ENCODE data around the gene DISP3.

DNA sequence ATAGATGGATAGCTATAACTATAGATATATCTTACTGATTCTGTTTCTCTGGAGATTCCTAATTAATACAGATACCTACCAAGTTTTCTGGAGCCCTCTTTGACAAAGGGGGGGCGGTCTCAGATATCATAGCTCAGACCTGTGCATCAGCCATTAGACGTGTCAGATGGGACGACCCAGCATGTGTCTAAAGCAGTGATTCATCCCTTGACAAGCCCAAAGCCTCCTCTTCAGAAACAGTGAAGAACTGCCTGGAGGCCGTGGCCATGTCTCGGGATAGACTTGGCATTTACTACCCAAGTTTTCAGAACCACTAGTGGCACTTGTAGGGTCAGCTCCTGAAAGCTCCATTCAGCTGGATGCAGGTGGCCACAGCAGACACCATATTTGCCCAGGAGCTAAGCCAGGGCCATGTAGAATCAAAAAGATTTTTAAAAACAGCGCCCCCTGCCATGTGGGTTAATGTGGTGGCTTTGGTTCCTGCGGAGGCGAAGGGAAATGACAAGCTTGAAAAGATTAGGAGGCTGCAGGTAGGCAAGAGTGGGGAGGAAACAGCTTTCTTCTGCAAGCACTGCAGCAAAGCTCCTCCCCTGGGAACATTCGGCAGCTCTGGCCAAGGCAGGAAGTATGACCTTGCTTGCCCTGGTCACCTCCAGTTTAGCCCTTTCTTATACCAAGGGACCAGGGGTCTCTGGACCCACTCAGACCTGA, 93.1 kb downstream of the DISP3 start:
- TF ChIP-seq, protein P1, sequence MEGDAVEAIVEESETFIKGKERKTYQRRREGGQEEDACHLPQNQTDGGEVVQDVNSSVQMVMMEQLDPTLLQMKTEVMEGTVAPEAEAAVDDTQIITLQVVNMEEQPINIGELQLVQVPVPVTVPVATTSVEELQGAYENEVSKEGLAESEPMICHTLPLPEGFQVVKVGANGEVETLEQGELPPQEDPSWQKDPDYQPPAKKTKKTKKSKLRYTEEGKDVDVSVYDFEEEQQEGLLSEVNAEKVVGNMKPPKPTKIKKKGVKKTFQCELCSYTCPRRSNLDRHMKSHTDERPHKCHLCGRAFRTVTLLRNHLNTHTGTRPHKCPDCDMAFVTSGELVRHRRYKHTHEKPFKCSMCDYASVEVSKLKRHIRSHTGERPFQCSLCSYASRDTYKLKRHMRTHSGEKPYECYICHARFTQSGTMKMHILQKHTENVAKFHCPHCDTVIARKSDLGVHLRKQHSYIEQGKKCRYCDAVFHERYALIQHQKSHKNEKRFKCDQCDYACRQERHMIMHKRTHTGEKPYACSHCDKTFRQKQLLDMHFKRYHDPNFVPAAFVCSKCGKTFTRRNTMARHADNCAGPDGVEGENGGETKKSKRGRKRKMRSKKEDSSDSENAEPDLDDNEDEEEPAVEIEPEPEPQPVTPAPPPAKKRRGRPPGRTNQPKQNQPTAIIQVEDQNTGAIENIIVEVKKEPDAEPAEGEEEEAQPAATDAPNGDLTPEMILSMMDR (IDR thresholded peaks at IDR 0.05) = no peak
- TF ChIP-seq POLR2A (IDR thresholded peaks at IDR 0.05) = no peak

Measured in thyroid gland (tissue), 4 donors.